Activated CD4-positive, alpha-beta T cell treated with anti-CD3 and anti-CD28 coated beads for 48 hours (primary cell): Measurements from ENCODE around the gene C14orf132.
"Not testable (repeated sequence)": the region's sequence is repeated elsewhere in the genome, so short reads cannot be mapped to it uniquely, and the experiment has no call there.

Source experiments
- DNase-seq: peaks from one replicate; pipeline ENCODE4 v3.0.0-alpha.2; 2020

Gene C14orf132

GRCh38 chr14:96060186-96060933 is 21.2 kb downstream of the C14orf132 start:
- DNase-seq = no peak

DNA sequence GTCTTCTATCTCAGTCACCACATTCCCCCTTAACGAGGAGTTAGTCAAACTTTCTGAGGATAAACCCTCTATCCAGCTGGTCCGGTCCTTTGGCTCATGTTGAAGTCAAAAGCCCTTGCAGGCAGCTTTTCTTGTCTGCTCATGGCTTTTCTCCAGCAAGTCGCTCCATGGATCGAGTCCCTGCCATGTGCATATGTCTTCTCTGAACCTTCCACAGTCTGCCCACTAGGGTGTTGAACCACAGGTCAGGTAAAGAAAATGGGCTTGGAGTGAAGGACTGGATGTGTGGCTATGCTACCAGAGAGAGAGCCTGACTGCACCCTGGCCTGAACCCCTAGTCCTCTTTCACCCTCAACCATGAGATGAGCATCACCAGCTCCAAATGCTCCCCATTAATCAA is 22.8 kb downstream of the C14orf132 start:
- DNase-seq = no peak

- no peak for DNase-seq
Observed at GRCh38 chr14:96062506-96062905, 23.3 kb downstream of the C14orf132 start.

DNA sequence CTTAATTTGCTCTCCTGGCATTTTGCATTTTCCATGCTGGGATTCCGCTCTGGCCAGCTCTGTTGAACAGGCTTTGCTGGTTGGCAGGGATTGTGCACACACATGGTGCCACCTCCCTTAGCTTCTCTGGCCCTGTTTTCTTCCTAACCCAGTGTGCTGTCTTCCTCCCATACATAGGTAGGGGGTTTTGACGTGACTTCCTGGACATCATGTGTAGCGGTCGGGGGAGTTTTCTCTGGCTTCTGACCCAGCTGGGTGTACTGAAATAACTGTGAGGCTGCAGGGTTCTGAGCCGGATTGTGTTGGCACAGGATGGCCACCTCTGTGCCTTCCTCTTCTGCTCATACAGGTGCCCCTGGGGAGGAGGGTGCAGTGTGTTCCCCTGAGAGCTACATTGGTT is 25.7 kb downstream of the C14orf132 start:
- no peak for DNase-seq

DNA sequence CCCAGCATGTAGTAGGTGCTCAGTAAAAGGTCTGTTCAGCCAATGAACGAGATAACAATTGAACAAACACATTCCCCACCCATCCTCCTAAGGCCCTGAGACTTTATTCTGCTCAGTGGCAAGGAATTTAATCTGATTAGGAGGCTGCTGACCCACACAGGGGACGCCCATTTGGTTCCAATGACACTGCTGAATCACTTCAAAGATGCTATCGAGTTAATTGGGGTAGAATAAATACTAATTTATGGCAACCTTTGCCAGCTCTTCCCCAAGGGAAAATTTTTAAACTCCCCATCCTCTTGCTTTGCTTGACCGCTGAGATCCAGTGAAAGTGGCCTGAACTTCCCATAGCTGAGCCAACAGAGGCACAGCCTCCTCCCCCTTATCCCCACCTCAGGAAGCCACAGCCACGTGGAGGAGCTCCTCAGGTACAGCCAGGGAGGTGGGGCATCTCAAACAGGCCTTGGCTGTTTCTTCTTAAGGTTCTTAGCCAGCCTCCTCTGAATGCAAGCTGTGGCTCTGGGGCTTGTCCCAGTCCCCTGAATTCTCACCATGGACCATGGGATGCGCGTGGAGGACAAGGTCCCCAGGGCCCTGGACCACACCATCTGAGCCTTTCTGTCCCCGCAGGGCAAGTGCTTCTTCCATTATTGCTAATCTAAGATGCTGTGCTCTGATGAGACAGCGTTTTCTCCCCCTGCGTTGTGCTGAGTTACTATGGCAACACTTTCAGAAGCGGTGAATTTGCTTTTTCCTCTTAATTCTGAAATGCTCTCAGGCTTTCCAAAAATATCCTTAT is 26.7 kb downstream of the C14orf132 start:
- DNase-seq = no peak

GRCh38 chr14:96066976-96067375 is 27.8 kb downstream of the C14orf132 start:
- no peak for DNase-seq

DNA sequence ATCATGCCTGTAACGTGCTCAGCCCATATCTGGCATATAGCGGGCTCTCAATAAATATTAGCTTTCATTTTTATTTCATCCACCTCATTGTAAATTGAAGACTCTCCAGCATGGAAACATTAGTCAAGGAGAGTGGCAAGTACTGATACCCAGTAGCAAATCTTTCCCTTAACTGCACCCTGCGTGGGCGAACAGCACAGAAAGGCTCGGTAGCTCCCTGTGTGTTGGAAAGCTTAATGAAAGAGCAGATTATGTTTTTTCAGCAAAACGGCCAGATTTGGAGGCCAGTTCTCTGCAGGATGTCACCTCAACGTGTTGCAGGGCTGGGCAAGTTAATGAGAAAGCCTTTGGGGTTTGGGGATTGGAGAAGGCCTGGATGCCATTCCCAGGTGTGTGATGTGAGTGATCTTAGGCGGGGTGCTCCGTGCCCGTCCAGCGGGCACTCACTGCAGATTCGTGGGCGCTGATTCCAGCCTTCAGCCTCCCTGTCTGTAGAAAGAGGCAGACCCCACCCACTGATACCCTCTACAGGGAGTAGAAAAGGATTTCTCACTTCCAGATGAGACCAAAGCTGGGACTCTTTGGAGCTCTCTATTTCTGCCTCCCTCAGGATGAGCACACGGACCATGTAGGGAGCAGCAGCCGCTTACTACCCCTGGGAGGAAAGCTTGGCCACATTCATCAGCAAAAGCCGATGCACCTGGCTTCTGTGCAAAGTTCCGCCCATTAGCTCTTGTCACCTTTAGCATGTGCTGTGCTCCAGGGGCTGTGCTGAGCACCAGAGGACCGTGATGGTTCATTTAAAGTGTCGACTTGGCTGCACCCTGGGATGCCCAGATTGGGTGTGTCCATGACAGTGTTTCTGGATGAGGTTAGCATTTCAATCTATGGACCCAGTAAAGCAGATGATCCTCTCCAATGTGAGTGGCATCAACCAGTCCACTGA is 29.1 kb downstream of the C14orf132 start:
- DNase-seq = no peak

DNA sequence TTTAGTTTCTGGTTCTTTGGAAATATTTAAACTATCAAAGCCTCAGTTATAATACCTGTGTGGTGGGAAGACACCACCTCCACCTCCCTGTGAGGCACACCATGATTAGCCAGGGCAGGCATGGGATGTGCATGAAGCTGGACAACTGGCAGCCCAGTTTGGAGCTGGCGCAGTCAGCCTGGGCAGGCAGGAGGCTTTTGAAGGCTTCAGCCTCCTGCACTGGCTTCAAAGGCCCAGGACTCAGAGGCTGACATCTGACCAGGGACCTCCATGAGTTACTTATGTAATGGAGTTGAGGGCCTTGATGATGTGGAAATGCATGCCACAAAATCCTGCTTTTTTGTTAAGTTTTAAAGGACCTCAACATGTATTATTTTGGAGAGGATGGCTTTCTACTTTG is 30.3 kb downstream of the C14orf132 start:
- DNase-seq = no peak

GRCh38 chr14:96071561-96071960 is 32.4 kb downstream of the C14orf132 start:
- no peak for DNase-seq

DNA sequence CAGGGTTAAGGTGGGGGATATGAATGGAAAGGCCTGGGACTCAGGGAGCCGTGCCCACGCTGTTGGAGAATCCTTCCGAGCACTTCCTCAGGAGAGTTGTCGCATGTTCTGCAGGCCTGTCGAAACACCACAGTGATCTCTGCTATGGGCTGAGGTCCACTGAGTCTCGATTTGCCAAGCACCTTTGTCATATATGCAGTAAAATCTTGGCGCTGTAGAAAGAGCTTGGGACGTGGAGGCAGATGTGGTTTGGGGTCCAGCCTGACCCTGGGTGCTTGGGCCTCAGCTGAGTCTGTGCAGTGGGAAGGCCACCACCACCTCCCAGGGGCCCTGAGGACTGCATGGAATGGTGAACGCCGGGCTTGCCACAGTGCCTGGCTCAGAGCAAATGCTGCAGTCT is 32.9 kb downstream of the C14orf132 start:
- DNase-seq = no peak

- no peak for DNase-seq
Observed at GRCh38 chr14:96072746-96073145, 33.6 kb downstream of the C14orf132 start.

DNA sequence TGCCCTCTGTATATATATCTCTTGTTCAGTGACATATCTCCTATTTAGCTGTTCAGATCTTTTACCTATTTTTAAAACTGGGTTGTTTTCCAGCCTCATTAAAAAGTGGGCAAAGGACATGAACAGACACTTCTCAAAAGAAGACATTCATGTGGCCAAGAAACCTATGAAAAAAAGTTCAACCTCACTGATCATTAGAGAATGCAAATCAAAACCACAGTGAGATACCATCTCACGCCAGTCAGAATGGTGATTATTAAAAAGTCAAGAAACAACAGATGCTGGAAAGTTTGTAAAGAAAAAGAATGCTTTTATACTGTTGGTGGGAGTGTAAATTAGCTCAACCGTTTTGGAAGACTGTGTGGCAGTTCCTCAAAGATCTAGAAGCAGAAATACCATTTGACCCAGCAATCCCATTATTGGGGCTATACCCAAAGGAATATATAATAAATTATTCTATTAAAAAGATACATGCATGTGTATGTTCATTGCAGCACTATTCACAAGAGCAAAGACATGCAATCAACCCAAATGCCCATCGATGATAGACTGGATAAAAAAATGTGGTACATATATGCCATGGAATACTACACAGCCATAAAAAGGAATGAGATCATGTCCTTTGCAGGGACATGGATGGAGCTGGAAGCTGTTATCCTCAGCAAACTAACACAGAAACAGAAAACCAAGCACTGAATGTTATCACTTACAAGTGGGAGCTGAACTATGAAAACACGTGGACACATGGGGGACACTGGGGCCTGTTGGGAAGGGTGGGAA is 34.3 kb downstream of the C14orf132 start:
- DNase-seq = not testable (repeated sequence)

DNA sequence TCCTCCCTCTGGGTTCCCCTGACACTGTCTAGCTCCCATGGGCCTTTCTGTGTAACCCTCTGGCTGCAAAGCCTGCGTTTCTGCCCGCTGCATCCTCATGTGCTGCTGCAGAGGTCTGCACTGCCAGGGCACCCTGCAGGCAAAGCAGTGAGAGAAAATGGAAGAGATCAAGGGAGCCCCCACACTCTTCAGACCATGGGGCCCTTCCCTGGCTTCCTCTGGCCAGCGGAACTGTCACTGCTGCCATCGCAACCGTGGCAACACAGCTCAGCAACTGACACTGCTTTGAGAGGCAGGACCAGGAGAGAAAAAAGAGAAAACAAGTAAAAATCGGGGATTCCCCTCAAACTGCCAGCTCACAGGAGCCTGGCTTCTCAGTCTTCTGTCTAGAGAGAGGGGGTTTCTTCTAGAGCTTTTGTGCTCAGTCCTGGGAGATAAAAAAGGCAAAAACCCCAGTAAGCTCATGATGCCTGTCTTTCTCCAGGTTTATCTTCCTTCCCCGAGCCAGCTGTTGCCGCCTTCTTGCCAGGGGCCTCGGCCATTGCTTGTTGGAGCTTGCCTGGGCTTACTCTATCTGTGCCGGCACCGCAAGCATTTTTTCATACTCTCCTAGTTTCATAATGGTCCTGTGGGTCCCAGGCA is 38.9 kb downstream of the C14orf132 start:
- no peak for DNase-seq

GRCh38 chr14:96078625-96079016 is 39.5 kb downstream of the C14orf132 start:
- DNase-seq = no peak

- no peak for DNase-seq
Observed at GRCh38 chr14:96079066-96079465, 39.9 kb downstream of the C14orf132 start.

DNA sequence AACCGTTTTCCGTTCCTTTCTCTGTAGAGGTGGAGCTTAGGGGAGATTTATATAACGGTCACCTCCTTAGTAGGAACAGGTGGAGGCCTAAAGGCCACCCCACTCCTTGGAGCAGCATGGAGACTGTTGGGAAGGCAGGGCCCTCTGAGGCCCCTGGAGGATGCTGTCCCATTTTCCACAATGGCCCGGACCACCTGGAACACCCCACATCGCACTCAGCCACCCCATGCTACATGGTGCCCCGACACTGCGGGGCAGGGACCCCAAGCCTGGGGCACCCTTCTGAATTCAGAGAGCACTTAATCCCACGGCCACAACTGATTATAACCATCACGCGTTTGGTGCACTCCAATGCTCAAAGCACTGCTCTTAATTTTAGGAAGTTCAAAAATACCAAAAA is 41.4 kb downstream of the C14orf132 start:
- DNase-seq = no peak

- DNase-seq = no peak
Observed at GRCh38 chr14:96081224-96081623, 42.1 kb downstream of the C14orf132 start.

DNA sequence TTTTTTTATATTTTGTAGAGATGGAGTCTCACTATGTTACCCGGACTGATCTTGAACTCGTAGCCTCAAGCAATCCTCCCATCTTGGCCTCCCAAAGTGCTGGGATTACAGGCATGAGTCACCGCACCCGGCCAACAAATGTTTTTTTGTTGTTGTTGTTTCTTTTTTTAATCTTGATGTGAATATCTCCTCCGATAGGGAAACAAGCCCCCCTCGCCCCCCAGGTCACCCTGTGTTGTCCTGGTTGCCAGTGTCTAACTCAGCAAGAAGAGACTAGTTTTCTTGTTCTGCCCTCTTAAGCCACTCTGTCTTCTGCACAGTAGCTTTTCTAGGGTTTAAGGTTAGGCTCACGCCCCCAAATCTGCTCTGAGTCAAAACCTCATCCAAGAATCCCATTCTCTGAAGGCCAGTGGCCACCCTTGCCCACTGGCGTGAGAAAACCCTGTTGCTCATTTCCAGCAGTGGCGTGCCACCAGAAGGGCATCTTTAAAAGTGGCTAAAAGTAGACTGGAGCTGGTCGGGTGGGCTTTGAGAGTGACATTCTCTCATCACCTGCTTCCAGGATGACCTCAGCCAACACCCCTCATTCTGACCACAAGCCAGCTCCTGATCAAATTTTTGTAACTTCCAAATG is 42.7 kb downstream of the C14orf132 start:
- DNase-seq = no peak

DNA sequence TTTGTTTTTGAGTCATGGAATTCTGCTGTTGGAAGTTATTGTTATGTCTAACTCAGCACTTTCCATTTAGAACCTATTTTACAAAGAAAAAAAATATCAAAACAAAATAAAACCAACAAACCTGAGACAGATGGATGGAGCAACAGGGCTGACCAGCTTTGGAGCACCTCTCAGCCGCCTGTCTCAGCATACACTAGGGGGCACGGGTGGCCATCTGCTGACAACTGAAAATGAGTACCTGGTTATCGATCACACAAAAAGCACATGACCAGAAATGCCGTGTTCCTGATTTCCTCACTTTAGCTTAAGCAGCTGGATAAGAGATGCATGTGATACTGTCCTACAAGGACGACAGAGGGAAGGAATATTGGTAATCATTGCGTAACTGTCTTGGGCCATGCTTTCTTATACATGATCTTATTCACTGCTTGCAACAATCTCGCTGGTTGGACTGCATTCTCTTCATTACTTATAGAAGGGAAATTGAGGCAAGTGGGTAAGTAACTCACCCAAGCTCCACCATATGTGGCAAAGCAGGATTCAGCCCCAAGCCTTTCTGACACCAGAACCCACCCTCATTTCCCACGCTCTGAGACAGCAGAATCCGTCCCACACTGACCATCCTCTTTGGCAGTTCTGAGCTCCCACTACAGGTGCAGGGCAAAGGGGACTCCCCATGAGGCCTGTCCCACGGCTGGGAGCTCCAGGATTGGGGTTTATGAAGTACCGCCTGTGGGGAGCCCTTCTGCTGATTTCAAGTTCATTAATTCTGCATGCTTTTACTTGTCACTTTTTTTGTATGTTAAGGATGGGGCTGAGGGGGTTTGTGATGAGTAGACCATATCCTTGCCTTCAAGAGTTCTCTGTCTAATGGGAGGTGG is 43.5 kb downstream of the C14orf132 start:
- no peak for DNase-seq

GRCh38 chr14:96083667-96084320 is 44.6 kb downstream of the C14orf132 start:
- DNase-seq = no peak
